ENCODE measurements around the gene TNNI3.
"Not testable (repeated sequence)": the region's sequence is repeated elsewhere in the genome, so short reads cannot be mapped to it uniquely, and the experiment has no call there.

The TNNI3 gene

DNA sequence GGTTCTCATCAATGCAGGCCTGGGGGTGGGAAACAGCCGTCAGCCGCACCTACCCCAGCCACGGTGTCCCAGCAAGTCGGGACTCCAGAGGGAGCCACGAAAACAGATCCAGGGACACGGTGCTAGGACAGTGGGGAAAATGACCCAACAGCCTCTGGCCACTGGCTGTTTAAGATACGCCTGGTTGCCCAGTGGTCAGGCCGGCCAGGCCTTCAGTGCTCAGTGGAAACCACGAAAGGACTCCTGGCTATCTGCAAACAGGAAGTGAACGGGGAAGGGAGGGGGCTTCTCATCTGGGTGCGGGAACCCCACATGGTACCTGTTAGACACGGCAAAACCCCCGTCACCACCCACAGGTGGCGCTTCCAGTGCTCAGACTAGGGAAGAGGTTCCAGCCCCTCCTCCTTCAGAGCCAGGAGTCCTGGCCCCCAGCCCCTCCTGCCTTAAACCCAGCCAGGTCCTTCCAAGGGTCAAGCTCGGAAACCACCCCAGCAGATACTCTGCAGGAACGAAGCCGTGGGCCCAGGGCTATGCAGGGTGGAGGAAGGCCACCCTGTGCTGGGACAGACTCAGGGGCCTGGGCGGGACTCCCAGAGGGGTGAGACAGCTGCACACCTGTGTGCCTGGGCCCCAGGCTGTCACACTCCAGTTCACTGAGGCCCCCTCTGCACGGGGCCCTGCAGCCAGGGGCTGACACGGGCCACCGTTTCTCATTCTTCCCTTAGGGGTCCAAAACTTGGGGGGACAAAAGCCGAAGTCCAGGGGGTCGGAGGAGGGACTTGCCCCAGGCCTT is 44.6 kb downstream of the TNNI3 start:
- Histone ChIP-seq H3K79me2 (ENCODE audit: low read length) (peaks cover 57% of the 10 kb centered on the region), H3K4me1 (ENCODE audit: low read length) (peaks cover 14% of the 10 kb centered on the region), H3K4me3 (ENCODE audit: low read length) (no peak overlapping the region), H3K9ac (ENCODE audit: low read length) (no peak overlapping the region), H3K27ac (ENCODE audit: low read length) (no peak overlapping the region), H4K20me1 (ENCODE audit: insufficient read depth, low read length) (peaks cover 52% of the 10 kb centered on the region), H3K4me2 (ENCODE audit: low read length) (no peak overlapping the region), H3K27me3 (ENCODE audit: low read depth, low read length) (no peaks in the 10 kb centered on the region), H2AFZ (ENCODE audit: low read depth, low read length) (no peak overlapping the region), H3K36me3 (replicated peaks; ENCODE audit: low read depth, low read length) (peaks cover 2% of the 10 kb centered on the region), H3K9me3 (ENCODE audit: insufficient read depth, low read length) (no peaks in the 10 kb centered on the region)
- no peak for TF ChIP-seq EZH2phosphoT487 (IDR thresholded peaks at IDR 0.05; ENCODE audit: low read depth)
- TF ChIP-seq, protein P1, sequence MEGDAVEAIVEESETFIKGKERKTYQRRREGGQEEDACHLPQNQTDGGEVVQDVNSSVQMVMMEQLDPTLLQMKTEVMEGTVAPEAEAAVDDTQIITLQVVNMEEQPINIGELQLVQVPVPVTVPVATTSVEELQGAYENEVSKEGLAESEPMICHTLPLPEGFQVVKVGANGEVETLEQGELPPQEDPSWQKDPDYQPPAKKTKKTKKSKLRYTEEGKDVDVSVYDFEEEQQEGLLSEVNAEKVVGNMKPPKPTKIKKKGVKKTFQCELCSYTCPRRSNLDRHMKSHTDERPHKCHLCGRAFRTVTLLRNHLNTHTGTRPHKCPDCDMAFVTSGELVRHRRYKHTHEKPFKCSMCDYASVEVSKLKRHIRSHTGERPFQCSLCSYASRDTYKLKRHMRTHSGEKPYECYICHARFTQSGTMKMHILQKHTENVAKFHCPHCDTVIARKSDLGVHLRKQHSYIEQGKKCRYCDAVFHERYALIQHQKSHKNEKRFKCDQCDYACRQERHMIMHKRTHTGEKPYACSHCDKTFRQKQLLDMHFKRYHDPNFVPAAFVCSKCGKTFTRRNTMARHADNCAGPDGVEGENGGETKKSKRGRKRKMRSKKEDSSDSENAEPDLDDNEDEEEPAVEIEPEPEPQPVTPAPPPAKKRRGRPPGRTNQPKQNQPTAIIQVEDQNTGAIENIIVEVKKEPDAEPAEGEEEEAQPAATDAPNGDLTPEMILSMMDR (IDR thresholded peaks at IDR 0.05; ENCODE audit: low read depth, low read length): peak; percentile 43

DNA sequence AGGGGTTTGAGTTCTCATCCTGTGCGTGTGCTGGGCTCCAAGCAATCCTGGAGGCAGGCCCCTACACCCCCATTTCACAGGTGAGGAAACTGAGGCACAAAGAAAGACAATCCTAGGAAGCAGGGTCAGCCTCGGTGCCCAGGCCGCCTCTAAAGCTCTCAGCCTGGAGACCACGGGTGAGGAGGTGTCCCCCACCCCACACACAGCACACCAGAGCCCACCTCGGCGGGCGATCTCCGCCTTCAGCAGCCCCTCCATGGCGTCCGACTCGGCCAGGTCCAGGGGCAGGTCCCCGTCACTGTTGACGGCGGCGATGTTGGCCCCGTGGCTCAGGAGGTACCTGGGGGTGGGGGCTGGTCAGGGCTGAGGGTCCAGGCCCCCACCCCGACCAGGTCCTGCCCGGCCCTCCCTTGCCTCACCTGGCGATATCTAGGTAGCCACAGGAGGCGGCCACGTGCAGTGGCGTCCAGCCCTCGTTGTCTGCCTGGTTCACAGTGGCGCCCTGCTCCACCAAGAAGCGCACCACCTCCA is 45.2 kb downstream of the TNNI3 start:
- H3K4me1 ChIP-seq (ENCODE audit: low read length): peaks cover 14% of the 10 kb centered on the region
- no peak overlapping the region for H3K9ac ChIP-seq (ENCODE audit: low read length)
- no peak for TF ChIP-seq EZH2phosphoT487 (IDR thresholded peaks at IDR 0.05; ENCODE audit: low read depth)
- TF ChIP-seq, protein P1 (IDR thresholded peaks at IDR 0.05; ENCODE audit: low read depth, low read length): no peak
- no peak overlapping the region for H3K4me3 ChIP-seq (ENCODE audit: low read length)
- peaks cover 57% of the 10 kb centered on the region for H3K79me2 ChIP-seq (ENCODE audit: low read length)
- H3K4me2 ChIP-seq (ENCODE audit: low read length): no peak overlapping the region
- H3K27me3 ChIP-seq (ENCODE audit: low read depth, low read length): no peaks in the 10 kb centered on the region
- H3K9me3 ChIP-seq (ENCODE audit: insufficient read depth, low read length): no peaks in the 10 kb centered on the region
- peaks cover 52% of the 10 kb centered on the region for H4K20me1 ChIP-seq (ENCODE audit: insufficient read depth, low read length)
- peaks cover 2% of the 10 kb centered on the region for H3K36me3 ChIP-seq (replicated peaks; ENCODE audit: low read depth, low read length)
- no peak overlapping the region for H2AFZ ChIP-seq (ENCODE audit: low read depth, low read length)
- no peak overlapping the region for H3K27ac ChIP-seq (ENCODE audit: low read length)

DNA sequence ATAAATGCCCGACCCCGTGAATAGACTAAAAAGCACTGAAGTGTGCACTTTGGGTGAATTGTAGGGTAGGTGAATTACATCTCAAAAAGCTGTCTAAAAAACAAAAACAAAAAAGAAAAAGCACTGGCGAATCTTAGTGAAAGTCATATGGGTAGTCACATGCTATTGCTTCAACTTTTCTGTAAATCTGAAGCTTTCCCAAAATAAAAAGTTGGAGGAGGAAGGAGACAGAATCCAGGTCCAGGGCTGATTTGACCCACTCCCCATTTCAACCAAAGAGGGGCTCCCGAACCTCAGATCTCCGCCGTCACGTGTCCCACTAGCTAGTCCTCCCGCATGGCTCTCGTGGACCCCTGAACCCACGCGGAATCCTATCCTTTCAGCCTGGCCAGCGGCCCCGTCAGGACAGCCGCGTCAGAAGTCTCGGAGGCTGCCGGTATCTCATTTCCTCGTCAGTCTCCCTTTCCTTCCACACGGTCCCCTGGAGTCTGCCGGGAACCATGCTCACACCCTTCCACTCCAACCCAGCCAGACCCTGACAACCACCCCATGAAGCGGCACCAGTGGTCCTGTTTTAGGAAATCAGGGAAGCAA is 46.2 kb downstream of the TNNI3 start:
- Histone ChIP-seq H3K27ac (ENCODE audit: low read length) (no peak overlapping the region), H3K36me3 (replicated peaks; ENCODE audit: low read depth, low read length) (peaks cover 2% of the 10 kb centered on the region), H2AFZ (ENCODE audit: low read depth, low read length) (no peak overlapping the region), H3K27me3 (ENCODE audit: low read depth, low read length) (no peaks in the 10 kb centered on the region), H3K9ac (ENCODE audit: low read length) (no peak overlapping the region), H3K79me2 (ENCODE audit: low read length) (peaks cover 47% of the 10 kb centered on the region), H4K20me1 (ENCODE audit: insufficient read depth, low read length) (peaks cover 50% of the 10 kb centered on the region), H3K4me2 (ENCODE audit: low read length) (no peak overlapping the region), H3K9me3 (ENCODE audit: insufficient read depth, low read length) (no peaks in the 10 kb centered on the region), H3K4me1 (ENCODE audit: low read length) (peaks cover 14% of the 10 kb centered on the region), H3K4me3 (ENCODE audit: low read length) (no peak overlapping the region)
- no peak for TF ChIP-seq EZH2phosphoT487 (IDR thresholded peaks at IDR 0.05; ENCODE audit: low read depth)

DNA sequence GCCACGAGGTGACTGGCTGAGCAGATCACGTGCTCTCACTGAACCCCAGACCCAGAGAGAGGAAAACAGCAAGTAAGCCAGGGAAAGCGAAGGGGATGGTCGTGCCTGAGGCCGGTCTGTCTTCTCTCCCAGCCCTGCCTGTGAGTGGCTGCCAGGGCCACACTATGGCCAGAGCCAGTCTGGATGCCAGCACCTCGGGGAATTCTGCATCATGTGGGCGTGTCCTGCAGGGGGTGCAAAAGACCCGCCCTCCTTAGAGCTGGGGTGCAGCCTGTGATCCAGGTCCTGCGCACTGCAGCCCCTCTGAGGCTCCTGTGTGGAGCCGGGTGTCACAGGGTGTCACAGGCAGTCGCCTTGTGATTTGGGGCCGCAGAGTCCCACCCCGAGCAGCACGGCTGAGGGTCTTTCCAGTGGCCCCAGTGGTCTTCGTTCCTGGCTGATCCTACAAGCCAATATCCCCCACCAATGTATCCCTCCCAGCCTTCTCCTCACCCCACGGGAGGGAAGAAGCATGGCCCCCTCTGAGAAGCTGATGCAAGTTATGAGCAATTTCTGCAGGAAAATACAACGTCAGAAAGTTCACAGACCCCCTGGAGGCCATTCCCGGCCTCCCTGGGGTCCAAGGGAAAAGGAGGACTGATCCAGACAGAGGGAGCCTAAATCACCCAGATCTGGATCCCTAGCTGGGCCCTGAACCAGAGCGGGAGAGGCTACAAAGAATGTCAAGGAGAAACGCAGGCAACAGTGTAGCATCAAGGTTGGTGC is 47.8 kb downstream of the TNNI3 start:
- H4K20me1 ChIP-seq (ENCODE audit: insufficient read depth, low read length): peaks cover 34% of the 10 kb centered on the region
- H3K79me2 ChIP-seq (ENCODE audit: low read length): peaks cover 31% of the 10 kb centered on the region
- no peaks in the 10 kb centered on the region for H3K27me3 ChIP-seq (ENCODE audit: low read depth, low read length)
- H3K4me1 ChIP-seq (ENCODE audit: low read length): peaks cover 4% of the 10 kb centered on the region; the same call in 1 of the 2 replicates
- no peak overlapping the region for H3K4me3 ChIP-seq (ENCODE audit: low read length)
- H3K27ac ChIP-seq (ENCODE audit: low read length): no peak overlapping the region
- H3K9ac ChIP-seq (ENCODE audit: low read length): no peak overlapping the region
- peaks cover 2% of the 10 kb centered on the region for H3K36me3 ChIP-seq (replicated peaks; ENCODE audit: low read depth, low read length)
- TF ChIP-seq, protein P1 (IDR thresholded peaks at IDR 0.05; ENCODE audit: low read depth, low read length): no peak
- no peak for TF ChIP-seq EZH2phosphoT487 (IDR thresholded peaks at IDR 0.05; ENCODE audit: low read depth)
- H3K4me2 ChIP-seq (ENCODE audit: low read length): no peak overlapping the region
- no peak overlapping the region for H2AFZ ChIP-seq (ENCODE audit: low read depth, low read length)
- H3K9me3 ChIP-seq (ENCODE audit: insufficient read depth, low read length): no peaks in the 10 kb centered on the region

DNA sequence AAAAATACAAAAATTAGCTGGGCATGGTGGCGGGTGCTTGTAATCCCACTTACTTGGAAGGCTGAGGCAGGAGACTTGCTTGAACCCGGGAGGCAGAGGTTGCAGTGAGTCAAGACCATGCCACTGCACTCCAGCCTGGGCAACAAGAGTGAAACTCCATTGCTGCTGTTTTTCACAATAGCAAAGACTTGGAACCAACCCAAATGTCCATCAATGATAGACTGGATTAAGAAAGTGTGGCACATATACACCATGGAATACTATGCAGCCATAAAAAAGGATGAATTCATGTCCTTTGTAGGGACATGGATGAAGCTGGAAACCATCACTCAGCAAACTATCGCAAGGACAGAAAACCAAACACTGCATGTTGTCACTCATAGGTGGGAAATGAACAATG is 50.3 kb downstream of the TNNI3 start:
- H3K4me1 ChIP-seq (ENCODE audit: low read length); H3K79me2 ChIP-seq (ENCODE audit: low read length); H3K4me3 ChIP-seq (ENCODE audit: low read length); H3K4me2 ChIP-seq (ENCODE audit: low read length); H3K27ac ChIP-seq (ENCODE audit: low read length); H2AFZ ChIP-seq (ENCODE audit: low read depth, low read length); H3K9me3 ChIP-seq (ENCODE audit: insufficient read depth, low read length); H3K9ac ChIP-seq (ENCODE audit: low read length); H3K27me3 ChIP-seq (ENCODE audit: low read depth, low read length): not testable (repeated sequence)
- peaks cover 11% of the 10 kb centered on the region; the same call in 1 of the 2 replicates for H4K20me1 ChIP-seq (ENCODE audit: insufficient read depth, low read length)
- peaks cover 13% of the 10 kb centered on the region for H3K36me3 ChIP-seq (replicated peaks; ENCODE audit: low read depth, low read length)

Measured in OCI-LY3 (cell line).